A172 (cell line): ENCODE measurements around the gene LYZ. TPM values are rescaled to one million over a fixed set of nuclear protein-coding genes. Genes with fewer than 3 reads are reported as not detected.
A peak's percentile ranks its signal among the peaks of the same experiment; 100 is the strongest.

Experiments
- DNase-seq: peaks from one replicate; pipeline ENCODE4 v3.0.0-alpha.2; 2015; ENCODE audit warnings: low spot score
- total RNA-seq: library from RNA; depleted of rRNA; stranded (reverse); fragments of >200 nt; shearing (Covaris generic); gene quantifications from 2 replicates; pipeline ENCODE4 v1.2.3, GENCODE V29; 2014

Gene LYZ
- total RNA-seq, 1 experiment from 2014 or later: 2.3 TPM

DNA sequence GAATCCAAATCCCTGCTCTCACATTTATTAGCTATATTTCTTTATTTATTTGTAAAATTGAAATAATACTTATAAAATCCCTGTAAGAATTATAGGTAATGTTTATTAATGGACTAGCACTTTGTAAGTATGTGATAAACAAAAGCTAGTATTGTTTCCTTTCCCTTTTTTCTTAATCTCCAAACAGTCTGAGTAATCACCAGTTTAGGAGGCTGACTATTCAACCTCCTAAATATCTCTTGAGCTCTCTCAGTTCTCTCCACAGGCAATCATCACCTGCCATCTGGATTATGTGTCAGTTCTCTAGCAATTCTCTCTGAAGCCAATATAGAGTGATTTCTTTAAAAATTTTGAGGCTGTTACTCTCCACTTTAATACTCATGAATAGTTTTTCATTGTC, 9.2 kb upstream of the LYZ start:
- DNase-seq: no peak

DNA sequence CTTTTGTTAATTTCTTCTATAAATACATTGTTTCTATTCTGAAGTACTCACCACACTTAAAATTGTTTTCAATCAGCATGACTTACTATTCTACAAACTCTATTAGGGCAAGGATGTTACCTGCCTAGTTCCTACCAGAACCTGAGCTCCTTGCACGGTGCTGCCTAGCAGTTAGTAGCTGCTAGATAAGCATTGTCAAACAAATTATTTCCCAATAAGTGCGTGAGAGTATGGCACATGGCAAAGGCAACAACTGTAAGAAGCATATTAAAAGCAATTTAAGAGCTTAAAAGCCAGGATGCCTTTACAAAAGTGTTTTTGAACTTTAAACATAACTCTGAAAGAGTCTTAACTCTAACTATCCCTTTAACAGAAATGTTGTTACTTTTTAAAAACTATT, 8.2 kb upstream of the LYZ start:
- no peak for DNase-seq

DNA sequence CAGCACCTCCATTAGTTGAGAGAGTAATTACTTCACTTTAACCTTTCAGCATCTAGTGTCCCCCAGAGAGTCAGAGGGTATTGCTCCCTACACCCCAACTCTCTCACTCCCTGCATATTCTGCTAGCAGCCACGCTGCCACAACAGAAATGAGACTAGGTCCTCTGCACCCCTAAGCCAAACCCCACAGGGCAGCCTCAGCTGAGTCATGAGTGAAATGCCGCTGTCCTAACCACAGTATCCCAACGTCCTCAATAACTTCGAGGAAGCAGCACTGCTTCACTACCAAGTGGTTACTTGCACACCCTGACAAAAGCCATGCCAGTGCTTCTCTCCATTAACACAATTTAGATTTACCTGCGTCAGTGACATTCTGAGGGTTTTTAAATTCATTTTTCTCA, 6.9 kb upstream of the LYZ start:
- no peak for DNase-seq

DNA sequence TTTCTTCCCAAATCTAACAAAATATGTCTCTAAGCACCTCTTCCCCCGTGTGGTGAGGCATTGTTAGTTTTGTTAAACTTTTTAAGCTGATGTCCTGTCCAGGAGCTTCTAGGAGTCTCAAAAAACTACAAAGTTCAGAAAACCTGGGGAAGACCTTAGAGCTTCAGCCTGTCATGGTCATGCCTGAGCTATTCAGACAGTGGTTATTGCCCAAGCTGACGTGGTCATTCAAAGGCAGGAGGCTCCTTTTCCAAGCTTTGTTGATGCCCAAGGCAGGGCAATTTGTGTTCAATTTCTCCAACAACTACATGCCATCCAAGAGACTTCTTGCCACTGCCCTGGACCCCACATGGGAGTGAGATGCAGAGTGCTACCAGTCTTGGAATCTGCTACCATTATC, 5.8 kb upstream of the LYZ start:
- DNase-seq: no peak

DNA sequence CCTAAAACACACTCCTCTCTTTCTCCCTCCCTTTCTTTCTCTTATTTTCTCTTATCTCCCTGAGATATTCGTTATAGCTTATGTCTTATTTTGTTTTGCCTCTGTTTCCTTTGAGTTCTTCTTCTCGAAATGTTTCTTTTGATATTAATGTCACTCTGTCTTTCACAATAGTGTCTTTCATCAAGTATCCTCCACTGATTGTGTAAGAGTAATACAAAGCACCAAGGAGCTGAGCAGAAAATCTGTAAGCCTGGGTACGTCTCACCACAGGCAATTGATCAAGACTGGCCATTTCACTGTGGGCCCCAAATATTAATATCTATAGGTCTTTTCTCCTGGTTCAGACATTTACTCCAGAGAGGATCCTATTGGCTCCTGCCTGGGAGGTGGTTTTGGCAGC, 4.8 kb upstream of the LYZ start:
- no peak for DNase-seq

DNA sequence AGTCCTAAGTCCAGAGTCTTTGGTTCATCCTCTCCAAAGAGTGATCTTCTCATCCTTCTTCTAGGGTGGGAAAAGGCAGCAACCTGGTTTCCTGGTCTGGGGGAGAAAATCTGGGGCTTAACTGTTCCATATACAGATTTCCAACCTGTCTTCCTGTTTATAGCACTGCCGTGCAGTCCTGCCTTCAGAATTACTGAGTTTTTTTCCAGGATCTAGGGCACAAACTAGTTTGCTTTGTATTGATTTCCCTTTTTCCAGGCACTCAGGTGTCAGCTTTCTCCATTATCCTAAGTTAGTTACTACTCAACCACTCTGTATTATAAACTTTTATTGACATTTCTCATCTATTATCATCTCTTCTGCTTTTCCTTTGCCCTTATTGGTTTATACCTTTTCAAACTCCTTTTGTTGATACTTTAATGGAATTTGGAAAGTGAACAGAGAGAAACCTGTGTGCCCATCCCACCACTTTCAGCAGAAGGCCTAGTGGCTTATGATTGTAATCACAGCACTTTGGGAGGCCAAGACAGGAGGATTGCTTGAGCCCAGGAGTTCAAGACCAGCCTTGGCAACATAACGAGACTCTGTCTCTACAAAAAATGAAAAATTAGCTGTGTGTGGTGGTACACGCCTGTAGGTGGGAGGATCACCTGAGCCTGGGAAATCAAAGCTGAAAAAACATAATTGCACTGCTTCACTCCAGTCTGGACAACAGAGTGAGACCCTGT, 4.1 kb upstream of the LYZ start:
- no peak for DNase-seq

DNA sequence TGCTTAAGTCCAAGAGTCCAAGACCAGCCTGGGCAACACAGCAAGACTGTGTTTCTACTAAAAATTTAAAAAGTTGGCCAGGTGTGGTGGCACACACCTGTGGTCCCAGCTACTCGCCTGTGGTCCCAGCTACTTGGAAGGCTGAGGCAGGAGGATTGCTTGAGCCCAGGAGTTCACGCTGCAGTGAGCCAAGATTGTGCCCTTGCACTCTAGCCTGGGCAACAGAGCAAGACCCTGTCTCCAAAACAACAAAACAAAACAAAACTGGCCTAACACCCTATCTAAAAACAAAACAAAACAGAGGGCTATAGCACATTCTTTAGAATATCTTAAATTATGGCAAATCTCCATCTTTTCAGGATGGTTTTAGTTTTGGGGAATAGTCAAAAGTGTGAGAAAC, 3.1 kb upstream of the LYZ start:
- no peak for DNase-seq

DNA sequence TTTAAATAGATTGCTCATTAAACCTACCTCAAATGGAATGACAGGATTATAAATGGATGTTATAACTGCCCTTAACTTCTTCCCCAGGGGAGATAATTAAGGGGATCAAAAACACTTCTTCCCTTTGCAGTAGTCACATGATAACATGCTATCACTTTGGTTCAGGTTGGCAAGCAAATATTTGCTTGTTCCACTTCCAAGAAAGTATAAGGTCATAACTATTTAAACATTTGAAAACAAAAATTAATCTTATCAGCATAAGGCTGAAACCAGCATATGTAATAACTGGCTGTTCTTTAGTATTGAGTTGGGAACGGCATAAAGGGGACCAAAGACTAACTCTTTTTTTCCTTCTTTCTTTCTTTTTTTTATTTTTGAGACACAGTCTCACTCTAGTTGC, 2.4 kb upstream of the LYZ start:
- DNase-seq: no peak

DNA sequence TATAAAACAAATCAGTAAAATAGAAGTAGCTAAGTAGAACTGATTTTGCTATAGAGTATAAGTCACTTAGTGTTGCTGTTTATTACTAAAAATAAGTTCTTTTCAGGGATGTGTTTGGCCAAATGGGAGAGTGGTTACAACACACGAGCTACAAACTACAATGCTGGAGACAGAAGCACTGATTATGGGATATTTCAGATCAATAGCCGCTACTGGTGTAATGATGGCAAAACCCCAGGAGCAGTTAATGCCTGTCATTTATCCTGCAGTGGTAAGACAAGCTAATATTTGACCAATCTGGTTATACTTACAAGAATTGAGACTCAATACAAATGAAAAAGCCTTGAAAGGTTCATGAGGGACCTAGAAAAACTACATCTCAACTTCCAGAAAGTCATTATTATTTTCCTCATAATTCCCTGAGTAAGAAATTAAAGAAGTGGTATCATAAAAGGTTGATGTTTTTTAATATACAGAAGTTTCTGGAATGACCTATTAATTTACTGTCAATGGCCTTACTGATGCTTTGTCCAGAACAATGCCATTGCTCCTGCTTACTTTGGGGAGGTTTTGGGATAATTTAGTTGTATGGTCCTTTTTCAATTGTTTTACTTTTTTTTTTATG, 1.9 kb downstream of the LYZ start:
- no peak for DNase-seq

DNA sequence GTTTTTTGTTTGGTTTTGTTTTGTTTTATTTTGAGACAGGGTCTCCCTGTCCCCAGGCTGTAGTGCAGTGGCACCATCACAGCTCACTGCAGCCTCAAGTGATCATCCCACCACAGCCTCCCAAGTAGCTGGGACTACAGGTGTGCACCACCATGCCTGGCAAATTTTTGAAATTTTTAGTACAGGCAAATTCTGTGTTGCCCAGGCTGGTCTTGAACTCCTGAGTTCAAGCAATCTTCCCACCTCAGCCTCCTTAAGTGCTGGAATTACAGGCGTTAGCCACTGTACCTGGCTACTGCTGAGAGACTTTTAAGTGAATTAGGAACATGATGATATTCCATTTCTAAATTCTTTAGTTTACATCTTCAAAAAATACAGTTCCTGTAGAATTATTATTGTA, 2.6 kb downstream of the LYZ start:
- DNase-seq: no peak

DNA sequence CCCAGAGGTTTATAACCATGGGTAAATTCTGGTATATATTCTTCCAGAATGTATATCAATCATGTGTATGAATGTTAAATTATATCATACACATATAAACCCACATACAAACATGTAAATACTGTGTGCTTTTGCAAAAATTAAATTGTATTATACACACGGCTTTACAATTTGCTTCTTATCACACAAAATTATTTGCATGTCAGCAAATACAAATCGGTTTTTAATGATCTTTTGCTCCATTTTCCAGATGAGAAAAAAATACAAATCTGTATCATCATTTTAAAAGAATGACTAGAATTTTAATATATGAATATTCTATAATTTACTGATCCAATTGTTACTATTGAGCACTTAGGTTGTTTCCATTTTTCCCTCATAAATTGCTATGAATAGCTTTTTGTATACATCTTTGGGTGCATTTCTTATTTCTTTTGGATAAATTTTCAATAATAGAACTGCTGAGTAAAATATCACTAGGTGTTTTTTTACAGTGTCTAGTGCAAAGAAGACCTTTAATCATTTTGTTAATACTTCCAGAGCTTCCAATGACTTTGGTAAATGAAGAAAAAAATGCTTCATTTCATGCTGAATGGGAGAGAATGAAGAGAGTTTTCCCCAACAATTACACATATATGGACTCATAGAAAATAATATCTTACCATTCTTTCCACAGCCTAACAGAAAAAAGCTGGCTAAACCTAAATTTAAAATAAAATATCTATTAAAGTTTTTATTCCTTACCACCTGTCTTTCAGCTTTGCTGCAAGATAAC, 3.5 kb downstream of the LYZ start:
- DNase-seq: no peak

DNA sequence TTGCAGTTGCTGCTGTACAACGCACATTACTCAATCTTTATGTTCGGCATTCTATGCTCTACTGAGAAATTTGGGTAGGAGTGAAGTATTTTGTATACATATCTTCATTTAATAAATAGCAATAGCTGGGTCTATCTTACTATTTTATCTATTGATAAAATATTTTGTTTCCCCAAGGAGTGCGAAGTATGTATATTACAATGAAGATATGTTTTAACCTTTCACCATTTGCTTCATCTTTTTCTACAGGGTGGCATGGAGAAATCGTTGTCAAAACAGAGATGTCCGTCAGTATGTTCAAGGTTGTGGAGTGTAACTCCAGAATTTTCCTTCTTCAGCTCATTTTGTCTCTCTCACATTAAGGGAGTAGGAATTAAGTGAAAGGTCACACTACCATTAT, 4.7 kb downstream of the LYZ start:
- no peak for DNase-seq

DNA sequence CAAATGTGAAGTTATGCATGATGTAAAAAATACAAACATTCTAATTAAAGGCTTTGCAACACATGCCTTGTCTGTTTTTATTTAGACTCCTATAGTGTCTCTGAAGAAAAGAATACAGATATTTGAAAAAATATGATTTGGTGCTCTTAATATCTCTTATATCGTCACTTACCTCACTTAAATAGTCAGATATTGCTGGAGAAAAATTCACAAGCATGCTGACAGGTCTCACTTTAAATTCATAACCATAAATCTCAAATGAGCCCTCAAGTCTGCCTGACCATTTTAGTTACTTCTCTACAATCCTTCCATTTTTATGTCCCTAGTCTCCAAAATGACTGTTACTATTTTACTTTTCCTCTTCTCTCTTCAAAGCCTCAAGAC, 6.0 kb downstream of the LYZ start:
- DNase-seq: no peak

DNA sequence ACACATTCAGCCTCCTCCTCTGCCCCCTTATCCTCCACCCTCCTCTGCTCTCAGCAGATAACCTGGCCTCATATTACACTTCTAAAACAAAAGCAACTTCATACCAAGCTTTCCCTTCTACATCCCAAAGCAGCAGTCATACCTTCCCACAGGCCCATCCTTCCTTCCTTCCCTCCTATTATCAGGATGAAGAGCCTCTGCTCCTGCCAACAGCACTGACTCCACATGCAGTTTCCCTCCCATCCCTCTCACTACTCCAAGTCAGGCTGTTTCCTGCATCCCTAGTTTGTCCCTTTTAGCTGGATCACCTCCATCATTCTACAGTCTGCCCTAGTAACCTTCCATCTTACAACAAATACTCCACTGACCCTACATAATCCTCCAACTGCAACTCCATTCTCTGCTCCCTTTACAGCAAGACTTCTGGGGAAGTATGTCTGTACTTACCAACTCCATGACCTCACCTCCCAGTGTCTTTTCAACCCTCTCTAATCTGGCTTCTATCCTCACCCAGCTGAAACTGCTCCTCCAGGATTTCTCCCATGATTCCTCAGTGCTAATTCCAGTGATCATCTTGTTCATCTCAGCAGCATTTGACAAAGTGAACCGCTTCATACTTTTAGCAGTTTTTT, 6.5 kb downstream of the LYZ start:
- no peak for DNase-seq

DNA sequence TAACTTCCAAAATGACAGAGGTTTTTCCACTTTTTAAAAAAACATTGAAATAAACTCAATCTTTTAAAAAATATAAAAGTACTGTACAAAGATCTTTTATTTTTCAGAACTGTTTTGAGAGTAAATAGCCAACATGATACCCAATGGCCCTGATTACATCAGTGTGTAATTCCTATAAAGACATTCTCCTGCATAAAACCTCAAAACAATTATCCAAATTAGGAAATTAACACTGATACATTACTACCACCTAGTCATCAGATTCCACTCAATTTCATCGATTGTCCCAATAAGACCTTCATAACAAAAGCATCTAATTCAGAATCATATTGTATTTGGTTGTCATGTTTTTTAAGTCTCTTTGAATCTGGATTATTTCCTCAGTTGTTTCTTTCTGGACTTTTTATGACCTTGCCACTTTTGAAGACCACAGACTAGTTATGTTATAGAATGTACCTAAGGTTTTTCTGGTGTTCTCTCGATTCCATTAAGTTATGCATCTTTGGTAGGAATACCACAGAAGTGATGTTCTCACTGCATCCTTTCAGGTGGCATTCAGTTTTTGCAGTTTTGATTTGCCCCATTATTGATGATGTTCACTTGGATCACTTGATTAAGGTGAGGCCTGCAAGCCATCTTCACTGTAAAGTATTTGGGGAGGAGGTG, 7.3 kb downstream of the LYZ start:
- no peak for DNase-seq

DNA sequence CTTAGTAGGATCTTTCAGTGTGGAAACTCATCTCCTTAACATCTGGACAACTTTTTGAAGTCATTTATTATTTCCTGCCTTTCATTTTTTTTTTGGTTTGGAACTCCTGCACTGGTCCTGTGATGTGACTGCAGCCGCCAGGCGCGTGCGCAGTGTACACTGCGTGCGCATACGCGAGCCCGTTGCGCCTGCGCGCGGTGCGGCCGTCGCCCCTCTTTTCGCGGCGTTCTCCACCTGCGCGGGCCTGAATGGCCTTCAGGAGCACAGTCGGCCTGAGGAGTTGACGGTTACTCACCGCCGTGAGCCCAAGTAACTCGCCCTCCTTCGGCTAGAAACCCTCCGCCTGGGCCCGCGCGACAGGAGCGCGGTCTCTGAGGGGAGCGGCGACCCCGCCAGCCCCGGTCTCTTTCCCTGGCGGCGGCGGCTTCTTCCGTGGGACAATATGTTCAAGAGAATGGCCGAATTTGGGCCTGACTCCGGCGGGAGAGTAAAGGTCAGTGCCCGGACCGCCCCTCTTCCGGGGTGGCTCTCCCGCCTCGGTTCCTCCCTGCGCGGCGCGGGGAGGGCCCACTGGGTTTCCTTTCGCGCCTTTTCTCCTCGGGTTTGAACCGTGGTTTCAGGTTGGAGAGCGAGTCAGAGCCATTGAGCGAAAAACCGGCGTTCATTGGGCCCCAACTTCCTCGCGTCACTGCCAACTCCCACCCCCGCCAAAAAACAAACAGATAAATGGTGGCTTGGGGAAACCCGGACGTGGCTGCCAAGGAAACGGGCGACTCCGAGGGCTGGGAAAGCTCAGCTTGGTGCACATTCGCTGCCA, 11.6 kb downstream of the LYZ start, which contains the start of gene YEATS4:
YEATS4 (plus strand) TSS at position 213 of the 817 bp plus-strand sequence; CDS start at position 443, 230 bp downstream.
- peak; percentile 94 for DNase-seq

DNA sequence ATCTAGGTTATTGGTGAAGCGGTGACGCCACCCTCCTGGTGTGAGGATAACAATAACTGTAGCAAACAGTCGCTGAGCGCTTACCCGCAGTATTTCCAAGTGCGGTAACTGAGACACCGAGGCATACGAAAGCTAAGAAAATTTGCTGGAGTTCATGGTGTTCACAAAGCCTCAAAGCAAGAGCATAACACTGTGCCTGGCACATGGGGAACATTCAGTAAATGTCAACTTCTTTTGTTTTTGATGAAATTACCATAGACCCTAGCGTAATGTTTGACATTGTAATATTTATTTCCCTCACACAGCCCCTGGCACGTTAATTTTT, 12.1 kb downstream of the LYZ start:
- no peak for DNase-seq

DNA sequence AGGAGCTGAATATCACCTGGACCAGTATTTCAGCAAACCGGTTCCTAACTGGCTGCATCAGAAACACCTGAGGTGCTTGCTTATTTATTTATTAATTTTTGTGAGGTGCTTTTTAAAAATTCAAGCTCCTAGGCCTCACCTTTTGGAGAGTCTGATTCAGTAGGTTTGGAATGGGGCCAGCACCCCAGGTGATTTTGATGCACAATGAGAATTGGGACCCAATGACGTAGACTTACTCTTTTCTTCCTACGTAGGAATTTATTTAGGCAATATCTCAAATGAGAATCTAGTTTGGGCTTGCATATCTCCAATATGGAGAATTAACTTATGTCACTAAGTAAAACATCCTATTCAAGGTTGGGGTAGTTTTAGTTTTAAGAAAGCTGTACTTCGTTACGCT, 18.6 kb downstream of the LYZ start:
- DNase-seq: no peak

DNA sequence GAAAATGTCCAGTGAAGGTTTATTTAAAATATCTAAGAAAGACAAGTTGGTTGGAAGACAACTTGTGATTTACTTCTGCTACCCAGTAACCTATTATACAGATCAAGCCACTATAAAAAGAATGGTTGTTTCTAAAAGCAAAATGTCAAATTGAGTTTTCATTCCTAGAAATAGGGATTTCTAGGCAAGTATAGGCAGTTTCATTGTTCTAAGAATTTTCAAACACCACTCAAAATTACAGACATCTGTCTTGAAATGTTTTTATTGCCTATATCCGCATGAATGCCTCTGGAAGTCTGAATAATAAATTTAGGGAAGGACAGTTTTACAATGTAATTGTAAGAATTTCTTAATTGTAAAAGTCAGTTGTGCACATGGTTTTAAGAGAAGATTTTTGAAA, 20.0 kb downstream of the LYZ start:
- DNase-seq: no peak

DNA sequence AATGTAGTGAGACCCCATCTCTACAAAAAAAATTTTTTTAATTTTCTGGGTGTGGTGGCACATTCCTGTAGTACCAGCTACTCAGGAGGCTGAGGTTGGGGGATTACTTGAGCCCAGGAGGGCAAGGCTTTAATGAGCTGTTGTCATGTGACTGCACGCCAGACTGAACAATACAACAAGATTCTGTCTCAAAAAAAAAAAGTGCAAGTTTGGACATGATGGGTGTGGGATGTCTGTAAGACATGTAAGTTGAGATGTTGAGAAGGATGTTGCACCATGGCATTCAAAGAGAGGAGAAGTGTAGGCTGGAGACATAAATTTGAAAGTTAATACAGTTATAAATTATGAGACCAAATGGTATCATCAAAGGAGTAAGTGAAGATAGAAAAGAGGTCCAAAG, 34.9 kb downstream of the LYZ start:
- DNase-seq: no peak

DNA sequence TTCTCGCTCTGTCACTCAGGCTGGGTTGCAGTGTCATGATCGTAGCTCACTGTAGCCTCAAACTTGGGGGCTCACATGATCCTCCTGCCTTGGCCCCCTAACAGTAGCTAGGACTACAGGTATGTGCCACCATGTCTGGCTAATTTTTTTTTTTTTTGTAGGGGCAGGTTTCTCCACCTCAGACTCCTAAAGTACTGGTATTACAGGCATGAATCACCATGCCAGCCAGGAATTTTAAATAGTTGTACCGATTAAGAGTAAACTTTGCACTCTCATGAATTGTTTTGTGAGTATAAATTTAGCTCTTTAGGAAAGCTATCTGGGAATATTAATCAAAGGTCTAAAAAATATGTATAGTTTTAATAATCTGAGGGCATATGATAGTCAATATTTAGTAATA, 36.9 kb downstream of the LYZ start:
- no peak for DNase-seq
